OCI-M2 (cell line): Measurements from ENCODE around the gene KCTD17.

Experiments
- DNase-seq: peaks from one replicate; lab custom pipeline; 2025; ENCODE audit not compliant: unreplicated experiment; lab: John Stamatoyannopoulos, UW

The KCTD17 gene

GRCh38 chr22:37077802-37078448 is 26.4 kb downstream of the KCTD17 start:
- no peak for DNase-seq

DNA sequence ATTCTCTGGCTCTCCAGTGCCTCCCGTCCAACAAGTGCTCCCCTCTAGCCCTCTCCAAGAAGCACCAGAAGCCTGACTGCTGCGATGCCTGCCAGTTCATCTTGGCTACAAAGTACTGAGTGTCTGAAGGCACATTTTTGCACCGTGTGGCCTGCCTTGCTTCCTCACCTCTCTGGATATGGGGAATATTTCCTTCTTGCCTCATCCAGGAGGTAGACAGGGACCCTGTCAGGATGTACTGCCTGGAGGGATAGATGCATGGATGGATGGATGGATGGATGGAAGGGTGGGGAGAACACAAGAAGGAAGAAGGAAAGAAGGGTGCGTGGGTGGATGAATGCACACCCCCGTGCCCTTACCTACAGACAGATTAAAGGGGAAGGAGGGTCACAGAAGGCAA is 27.6 kb downstream of the KCTD17 start:
- DNase-seq: no peak

DNA sequence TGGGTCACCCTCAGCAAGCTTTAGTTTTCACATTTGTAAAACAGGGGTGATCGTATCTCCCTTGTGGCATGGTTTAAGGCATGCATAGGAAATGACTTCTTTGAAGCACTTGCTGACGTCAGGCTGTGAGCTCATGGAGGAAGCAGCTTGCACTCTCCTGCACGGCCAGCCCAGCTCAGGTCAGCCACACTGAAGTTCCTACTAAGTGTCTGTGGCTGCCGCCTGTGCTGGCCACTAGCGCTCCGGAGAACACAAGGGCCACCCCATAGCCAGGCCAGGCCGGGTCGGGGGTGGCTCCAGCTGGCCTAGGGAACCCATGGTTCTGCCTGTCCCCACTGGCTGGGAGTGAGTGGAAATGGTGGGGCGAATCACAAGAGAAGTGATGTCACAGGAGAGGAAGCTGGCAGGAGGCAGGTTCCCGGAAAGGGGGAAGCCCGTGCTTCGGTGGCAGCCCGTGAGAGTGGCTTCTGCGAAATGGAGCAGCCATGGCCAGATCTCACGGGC is 28.2 kb downstream of the KCTD17 start:
- no peak for DNase-seq

DNA sequence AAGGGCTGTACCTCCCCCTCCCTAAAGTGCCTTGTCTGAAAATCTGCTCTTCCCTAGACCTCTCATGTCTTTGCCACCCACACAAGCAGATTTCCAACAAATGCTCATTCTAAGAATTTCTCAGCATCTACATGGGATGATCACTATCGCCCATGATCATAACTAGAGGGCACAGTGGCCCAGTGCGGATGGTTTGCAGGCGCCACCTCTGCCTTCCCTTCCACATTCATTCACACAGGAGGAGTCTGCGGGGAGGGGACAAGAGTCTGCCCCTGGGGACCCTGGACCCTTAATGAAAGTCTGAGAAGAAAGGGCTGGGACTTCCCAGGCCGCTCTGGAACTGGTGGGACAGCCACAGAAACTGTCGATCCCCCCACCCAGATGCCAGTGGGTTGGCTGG is 28.9 kb downstream of the KCTD17 start:
- DNase-seq: no peak

GRCh38 chr22:37080838-37081237 is 29.3 kb downstream of the KCTD17 start:
- DNase-seq: no peak

GRCh38 chr22:37082251-37082873 is 30.8 kb downstream of the KCTD17 start:
- DNase-seq: no peak

DNA sequence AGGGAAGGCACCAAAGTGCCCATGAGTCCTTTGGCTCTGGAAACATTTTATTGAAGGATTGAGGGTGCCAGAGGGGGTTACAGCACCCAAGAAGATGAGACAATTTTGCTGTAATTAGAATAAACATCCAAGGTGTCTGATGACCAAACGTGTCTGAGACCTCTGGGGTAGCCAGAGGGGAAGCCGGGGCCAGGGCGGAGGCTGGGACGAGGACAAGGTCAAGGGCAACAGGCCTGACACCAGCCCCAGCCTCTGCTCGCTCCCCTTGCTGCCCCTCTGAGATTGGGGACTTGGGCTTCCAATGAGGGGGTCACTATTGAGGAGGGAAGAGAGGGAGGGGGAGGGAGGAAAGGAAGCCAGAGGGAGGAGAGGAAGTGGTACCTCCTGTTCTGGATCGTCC is 32.4 kb downstream of the KCTD17 start:
- DNase-seq: no peak

DNA sequence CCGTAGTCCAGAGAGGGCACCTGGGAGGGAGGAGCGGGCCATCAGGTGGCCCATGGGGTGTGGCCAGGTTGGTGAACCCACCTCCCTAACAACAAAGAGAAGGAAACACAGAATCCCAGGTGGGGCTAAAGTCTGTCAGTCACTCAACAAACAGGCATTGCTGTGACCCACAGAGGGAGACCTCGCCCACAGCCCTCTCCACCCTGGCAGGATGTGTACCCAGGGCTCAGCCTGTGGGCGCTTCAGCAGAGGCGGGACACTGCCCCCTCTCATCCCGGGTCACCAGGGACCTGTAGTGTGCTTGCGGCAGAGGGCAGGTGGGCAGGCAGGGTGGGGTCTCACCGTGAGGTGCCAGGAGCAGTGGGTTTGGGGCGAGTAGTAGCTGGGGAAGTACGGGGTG is 32.8 kb downstream of the KCTD17 start:
- DNase-seq: no peak

- no peak for DNase-seq
These were observed 34.6 kb downstream of the KCTD17 start for GRCh38 chr22:37086184-37086583.

DNA sequence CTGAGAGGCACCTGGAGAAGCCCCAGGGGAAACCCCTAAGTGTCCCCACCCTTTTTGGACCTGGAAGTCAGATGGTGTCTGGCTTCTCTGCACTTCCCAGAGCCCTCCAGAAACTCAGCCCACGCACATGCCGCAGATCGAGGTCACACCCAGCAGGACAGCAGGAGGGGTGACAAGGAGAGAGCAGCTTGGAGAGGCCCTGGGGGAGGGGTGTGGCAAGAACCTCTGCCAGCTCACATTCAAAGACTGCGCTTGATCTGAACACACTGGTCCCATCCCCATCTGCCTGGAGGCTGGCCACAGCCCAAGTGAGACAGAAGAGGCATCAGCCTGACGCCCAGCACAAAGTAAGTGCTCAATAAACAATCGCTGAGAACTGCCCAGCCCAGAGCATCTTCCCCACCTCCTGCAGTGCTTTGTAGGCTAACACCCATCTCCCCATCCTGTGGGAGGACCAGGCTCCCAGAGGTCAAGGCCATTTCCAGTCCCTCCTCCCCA is 36.6 kb downstream of the KCTD17 start:
- DNase-seq: no peak

DNA sequence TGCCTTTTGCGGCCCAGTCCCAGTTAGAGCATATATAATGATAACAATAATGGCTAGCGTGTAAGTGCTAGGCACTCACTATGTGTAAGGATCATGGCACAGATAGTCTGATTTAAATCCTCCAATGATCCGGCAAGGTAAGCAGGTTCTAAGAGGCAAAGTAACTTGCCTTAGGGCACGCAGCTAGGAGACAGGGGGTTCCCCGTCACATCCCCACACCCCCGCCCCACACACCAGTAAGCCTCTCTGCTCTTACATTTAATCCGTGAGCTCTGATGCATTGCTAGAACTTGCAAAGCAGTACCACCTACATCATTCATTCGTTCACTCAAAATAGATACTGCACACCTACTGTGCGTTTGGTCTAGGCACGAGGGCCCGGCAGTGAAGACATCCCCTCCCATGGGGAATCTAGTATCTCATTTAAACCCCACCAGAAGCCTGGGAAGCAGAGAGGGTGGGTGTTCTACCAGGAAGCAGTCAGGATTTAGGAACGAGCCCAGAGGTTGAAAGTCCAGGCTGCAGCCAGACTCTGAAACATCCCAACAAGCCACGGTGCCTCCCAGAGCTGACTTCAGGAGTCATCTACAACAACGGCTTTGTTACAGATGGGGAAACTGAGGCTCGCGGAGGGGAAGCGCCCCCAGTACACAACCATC is 37.3 kb downstream of the KCTD17 start:
- DNase-seq: no peak

GRCh38 chr22:37089434-37089833 is 37.9 kb downstream of the KCTD17 start:
- no peak for DNase-seq

- DNase-seq: no peak
These were observed 39.6 kb downstream of the KCTD17 start for GRCh38 chr22:37090920-37091695.

GRCh38 chr22:37091994-37092393 is 40.5 kb downstream of the KCTD17 start:
- no peak for DNase-seq

GRCh38 chr22:37092997-37093396 is 41.5 kb downstream of the KCTD17 start:
- DNase-seq: no peak

DNA sequence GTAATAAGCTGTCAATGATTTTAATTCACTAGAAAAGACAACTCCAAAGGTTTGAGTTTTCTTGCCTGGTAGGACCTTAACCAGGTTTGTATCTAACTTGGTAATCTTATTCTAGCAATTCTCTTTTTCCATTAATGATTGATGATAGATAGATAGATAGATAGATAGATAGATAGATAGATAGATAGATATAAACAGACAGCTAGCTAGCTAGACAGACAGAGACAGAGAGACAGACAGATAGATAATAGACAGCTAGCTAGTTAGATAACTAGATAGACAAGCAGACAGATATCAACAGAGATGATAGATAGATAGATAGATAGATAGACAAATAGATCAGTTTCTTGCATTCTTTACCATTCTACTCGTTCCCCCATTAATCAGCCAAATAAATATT is 42.7 kb downstream of the KCTD17 start:
- DNase-seq: no peak

DNA sequence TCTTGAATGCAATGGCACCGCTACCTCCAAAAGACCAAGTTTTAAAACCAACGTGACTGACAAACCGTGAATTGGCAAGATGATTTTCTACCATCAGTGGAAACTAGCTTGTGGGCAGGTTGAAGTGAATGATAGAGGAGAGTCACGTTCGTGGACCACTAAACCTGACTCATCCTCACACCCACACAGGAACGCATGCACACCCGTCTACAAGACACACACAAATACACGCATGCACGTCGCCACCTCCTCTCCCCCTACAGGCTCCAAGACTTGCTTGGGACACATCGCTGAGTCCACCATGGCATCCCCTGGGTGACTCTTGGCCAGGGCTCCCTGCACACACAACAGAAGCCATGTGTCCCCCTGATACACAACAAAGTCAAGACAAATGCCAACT is 43.6 kb downstream of the KCTD17 start:
- no peak for DNase-seq

- DNase-seq: no peak
These were observed 45.8 kb downstream of the KCTD17 start for GRCh38 chr22:37097346-37097745.

DNA sequence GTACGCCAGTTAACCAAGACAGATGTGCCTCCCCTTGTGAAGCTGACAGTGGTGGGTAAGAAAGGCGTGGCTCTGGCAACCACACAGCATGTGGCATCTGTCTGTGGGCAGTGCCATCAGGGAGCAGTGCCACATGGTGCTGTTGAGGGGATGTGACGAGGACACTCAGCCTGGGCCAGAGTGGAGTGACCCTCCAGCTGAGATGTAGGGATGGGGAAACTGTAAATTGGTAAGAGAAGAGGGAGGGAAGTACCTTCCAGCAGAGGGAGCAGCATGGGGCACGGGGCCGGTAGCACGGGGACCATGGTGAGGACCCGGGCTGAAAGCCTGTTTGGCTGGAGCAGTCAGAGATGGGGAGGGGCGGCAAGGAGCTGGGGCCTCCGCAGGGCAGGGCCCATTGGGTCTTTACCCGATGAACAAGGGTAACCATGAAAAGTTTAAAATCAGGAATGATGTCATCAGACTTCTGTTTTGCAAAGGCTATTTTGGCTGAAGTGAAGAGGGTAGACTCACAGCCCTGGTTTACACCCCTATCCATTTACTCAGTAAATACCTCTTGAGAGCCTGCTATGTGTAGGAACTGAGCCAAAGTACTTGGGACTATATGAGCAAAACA is 47.5 kb downstream of the KCTD17 start:
- no peak for DNase-seq

- DNase-seq: no peak
These were observed 49.1 kb downstream of the KCTD17 start for GRCh38 chr22:37100589-37101127.
